WTC11 (cell line): Measurements from ENCODE around the gene SHROOM2.

ENCODE experiments used
- FOXJ3 ChIP-seq: sonication (generic); formaldehyde crosslinking; IDR thresholded peaks from 2 replicates; pipeline ENCODE4 v1.9.0; 2021; ENCODE audit warnings: missing genetic modification reagents, mild to moderate bottlenecking, borderline replicate concordance
- NR2C2 ChIP-seq: sonication (generic); formaldehyde crosslinking; IDR thresholded peaks from 2 replicates; pipeline ENCODE4 v1.8.0; 2022; ENCODE audit warnings: mild to moderate bottlenecking, missing genetic modification reagents

DNA sequence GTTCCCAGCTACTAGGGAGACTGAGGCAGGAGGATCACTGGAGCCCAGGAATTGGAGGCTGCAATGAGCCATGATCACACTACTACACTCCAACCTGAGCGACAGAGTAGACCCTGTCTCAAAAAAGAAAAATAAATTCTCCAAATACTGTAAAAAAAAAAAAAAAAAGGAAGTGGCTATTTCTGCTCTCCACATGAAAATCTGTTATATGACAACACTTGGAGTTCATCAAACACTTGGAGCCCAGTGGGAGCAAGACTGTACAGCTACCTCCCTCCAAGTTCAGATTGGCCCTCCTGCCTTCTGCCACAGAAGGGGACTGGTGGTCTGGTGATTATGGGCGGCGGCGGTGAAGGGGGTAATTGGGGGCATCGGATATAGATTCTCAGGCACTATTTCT is 172.0 kb downstream of the SHROOM2 start:
- TF ChIP-seq FOXJ3 (no peak), NR2C2 (CRISPR knock-in tag) (no peak)
